Panc1 (cell line): Measurements from ENCODE around the gene CHCHD6. TPM values are rescaled to one million over a fixed set of nuclear protein-coding genes. Genes with fewer than 3 reads are reported as not detected.

Experiments used
- ATAC-seq: fragments of 200-7000 bp; cut with Tn5 transposase; 2 replicates; pipeline ENCODE4 v1.9.1; 2020; ENCODE audit warnings: mild to moderate bottlenecking, moderate library complexity
- BruUV-seq: library from RNA; stranded (reverse); fragments of 400-500 nt; replicated peaks from 2 replicates; lab custom pipeline; 2021; lab: Mats Ljungman, UMichigan
- CTCF ChIA-PET: fragments of 300-600 bp; sonication (Branson Sonifier 250); formaldehyde crosslinking; loops from one replicate; lab custom pipeline; 2022; ENCODE audit warnings: antibody characterized with exemption; lab: Charles Lee
- POLR2A ChIA-PET: fragments of 300-600 bp; sonication (Branson Sonifier 250); formaldehyde crosslinking; loops from one replicate; lab custom pipeline; 2022; ENCODE audit warnings: antibody characterized with exemption; lab: Charles Lee
- DNase-seq: peaks from one replicate; pipeline ENCODE4 v3.0.0-alpha.2; 2010; ENCODE audit warnings: low read depth, low spot score
- H3K27ac ChIP-seq: 2 replicates; pipeline ENCODE4 v1.5.1; 2011; ENCODE audit warnings: mild to moderate bottlenecking, low read length, inconsistent platforms
- H3K27me3 ChIP-seq: fragments of 200-500 bp; sonication (Bioruptor generic); 2 replicates; pipeline ENCODE4 v1.6.0; 2014; ENCODE audit warnings: low read length, inconsistent platforms; ENCODE audit not compliant: control insufficient read depth, insufficient read depth
- H3K36me3 ChIP-seq: fragments of 200-500 bp; sonication (Bioruptor generic); 2 replicates; pipeline ENCODE4 v1.5.1; 2014; ENCODE audit warnings: inconsistent platforms, mild to moderate bottlenecking, low read length, moderate library complexity; ENCODE audit not compliant: control insufficient read depth, insufficient read depth
- H3K4me1 ChIP-seq: 2 replicates; pipeline ENCODE4 v1.5.1; 2011; ENCODE audit warnings: inconsistent platforms, mild to moderate bottlenecking, low read length, moderate library complexity; ENCODE audit not compliant: control insufficient read depth, insufficient read depth
- H3K4me3 ChIP-seq, 2 experiments: 2 replicates each; pipeline ENCODE4 v1.5.1; 2011 to 2012; ENCODE audit warnings: low read depth in 2 of 2, low read length in 2 of 2, mild to moderate bottlenecking in 2 of 2, inconsistent platforms in 1 of 2, moderate library complexity in 1 of 2
- H3K9me3 ChIP-seq: fragments of 200-500 bp; sonication (Bioruptor generic); 2 replicates; pipeline ENCODE4 v1.5.1; 2014; ENCODE audit warnings: low read depth, mild to moderate bottlenecking, inconsistent platforms, low read length, moderate library complexity; ENCODE audit not compliant: control insufficient read depth, insufficient read depth
- POLR2AphosphoS5 ChIP-seq: IDR thresholded peaks from 2 replicates; pipeline ENCODE4 v1.6.1; 2012; ENCODE audit warnings: mild to moderate bottlenecking, low read depth, low read length, moderate library complexity
- SIN3A ChIP-seq: IDR thresholded peaks from 2 replicates; pipeline ENCODE4 v1.6.1; 2012; ENCODE audit warnings: low read depth, mild to moderate bottlenecking, low read length, moderate library complexity, borderline replicate concordance; ENCODE audit not compliant: insufficient read depth
- TCF7L2 ChIP-seq: IDR thresholded peaks from 2 replicates; pipeline ENCODE4 v1.6.1; 2011; ENCODE audit warnings: mild to moderate bottlenecking, low read depth, low read length, inconsistent platforms
- in situ Hi-C: cut with HindIII; loops from 2 replicates; pipeline ENCODE4 v1.10.0; 2016; ENCODE audit warnings: low sequenced_read_pairs, low pct_unique_long_range_greater_than_20kb
- intact Hi-C: fragments of 100-400 bp; cut with micrococcal nuclease; formaldehyde crosslinking; loops from one replicate; pipeline ENCODE4 v1.10.0; 2022; ENCODE audit not compliant: unreplicated experiment
- total RNA-seq: library from RNA; stranded (reverse); gene quantifications from one replicate; pipeline ENCODE4 v1.2.1, GENCODE V29; 2021; ENCODE audit not compliant: unreplicated experiment
- TF ChIP-seq, protein P1 (sequence below): fragments of 450-650 bp; IDR thresholded peaks from 2 replicates; pipeline ENCODE4 v1.5.1; 2017; ENCODE audit warnings: mild to moderate bottlenecking
- TF ChIP-seq, protein P2 (sequence below), 2 experiments: IDR thresholded peaks; 2 replicates each; pipeline ENCODE4 v1.6.1; 2011 to 2012; ENCODE audit warnings: low read depth in 2 of 2, control low read depth in 1 of 2, low read length in 1 of 2, mild to moderate bottlenecking in 1 of 2, moderate library complexity in 1 of 2; ENCODE audit not compliant: insufficient read depth in 1 of 2

Gene CHCHD6
- total RNA-seq, 1 experiment from 2014 or later, result 31.5 TPM

DNA sequence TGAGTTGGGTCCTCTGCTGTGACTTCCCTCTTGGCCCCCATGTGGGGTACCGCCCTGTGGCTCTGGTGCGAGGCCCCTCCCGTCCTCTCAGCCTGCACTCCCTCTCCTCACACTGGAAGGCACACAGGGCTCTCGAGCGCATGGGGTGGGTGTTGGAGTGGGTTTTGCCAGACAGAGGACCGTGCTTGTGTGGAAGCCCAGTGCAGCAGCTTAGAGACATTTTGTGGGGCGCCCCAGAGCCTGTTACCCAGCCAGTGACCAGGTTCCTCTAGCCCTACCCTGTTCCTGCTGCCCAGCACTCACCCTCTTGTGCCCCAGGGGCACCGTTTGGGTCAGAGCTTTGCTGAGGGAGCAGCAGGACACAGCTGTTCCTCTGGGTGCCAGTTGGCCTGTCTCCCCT is 288.7 kb downstream of the CHCHD6 start:
- H3K4me3 ChIP-seq, result no peak overlapping the region
- no peaks in the 10 kb centered on the region for H3K4me1 ChIP-seq
- intact Hi-C loops, result no loop called here
- H3K27me3 ChIP-seq, result no peaks in the 10 kb centered on the region
- ChIA-PET CTCF (interaction anchor here (0.5 kb wide), 1 partner anchor 555 kb away, joined by 5 read pairs; no protein-coding TSS in a partner anchor), POLR2A (no interaction called here)
- no peaks in the 10 kb centered on the region for H3K36me3 ChIP-seq
- no TSS peak for BruUV-seq
- in situ Hi-C loops, result no loop called here
- H3K27ac ChIP-seq, result no peak overlapping the region
- no peak for TF ChIP-seq SIN3A
- TF ChIP-seq, protein P1, sequence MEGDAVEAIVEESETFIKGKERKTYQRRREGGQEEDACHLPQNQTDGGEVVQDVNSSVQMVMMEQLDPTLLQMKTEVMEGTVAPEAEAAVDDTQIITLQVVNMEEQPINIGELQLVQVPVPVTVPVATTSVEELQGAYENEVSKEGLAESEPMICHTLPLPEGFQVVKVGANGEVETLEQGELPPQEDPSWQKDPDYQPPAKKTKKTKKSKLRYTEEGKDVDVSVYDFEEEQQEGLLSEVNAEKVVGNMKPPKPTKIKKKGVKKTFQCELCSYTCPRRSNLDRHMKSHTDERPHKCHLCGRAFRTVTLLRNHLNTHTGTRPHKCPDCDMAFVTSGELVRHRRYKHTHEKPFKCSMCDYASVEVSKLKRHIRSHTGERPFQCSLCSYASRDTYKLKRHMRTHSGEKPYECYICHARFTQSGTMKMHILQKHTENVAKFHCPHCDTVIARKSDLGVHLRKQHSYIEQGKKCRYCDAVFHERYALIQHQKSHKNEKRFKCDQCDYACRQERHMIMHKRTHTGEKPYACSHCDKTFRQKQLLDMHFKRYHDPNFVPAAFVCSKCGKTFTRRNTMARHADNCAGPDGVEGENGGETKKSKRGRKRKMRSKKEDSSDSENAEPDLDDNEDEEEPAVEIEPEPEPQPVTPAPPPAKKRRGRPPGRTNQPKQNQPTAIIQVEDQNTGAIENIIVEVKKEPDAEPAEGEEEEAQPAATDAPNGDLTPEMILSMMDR, result no peak
- TF ChIP-seq, protein P2, sequence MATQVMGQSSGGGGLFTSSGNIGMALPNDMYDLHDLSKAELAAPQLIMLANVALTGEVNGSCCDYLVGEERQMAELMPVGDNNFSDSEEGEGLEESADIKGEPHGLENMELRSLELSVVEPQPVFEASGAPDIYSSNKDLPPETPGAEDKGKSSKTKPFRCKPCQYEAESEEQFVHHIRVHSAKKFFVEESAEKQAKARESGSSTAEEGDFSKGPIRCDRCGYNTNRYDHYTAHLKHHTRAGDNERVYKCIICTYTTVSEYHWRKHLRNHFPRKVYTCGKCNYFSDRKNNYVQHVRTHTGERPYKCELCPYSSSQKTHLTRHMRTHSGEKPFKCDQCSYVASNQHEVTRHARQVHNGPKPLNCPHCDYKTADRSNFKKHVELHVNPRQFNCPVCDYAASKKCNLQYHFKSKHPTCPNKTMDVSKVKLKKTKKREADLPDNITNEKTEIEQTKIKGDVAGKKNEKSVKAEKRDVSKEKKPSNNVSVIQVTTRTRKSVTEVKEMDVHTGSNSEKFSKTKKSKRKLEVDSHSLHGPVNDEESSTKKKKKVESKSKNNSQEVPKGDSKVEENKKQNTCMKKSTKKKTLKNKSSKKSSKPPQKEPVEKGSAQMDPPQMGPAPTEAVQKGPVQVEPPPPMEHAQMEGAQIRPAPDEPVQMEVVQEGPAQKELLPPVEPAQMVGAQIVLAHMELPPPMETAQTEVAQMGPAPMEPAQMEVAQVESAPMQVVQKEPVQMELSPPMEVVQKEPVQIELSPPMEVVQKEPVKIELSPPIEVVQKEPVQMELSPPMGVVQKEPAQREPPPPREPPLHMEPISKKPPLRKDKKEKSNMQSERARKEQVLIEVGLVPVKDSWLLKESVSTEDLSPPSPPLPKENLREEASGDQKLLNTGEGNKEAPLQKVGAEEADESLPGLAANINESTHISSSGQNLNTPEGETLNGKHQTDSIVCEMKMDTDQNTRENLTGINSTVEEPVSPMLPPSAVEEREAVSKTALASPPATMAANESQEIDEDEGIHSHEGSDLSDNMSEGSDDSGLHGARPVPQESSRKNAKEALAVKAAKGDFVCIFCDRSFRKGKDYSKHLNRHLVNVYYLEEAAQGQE (IDR thresholded peaks at IDR 0.05; ENCODE audit: insufficient read depth in 1 of 2, low read depth in 2 of 2, low read length in 1 of 2), result no peak
- TF ChIP-seq TCF7L2, result no peak
- TF ChIP-seq POLR2AphosphoS5, result no peak
- DNase-seq, result no peak
- H3K9me3 ChIP-seq, result no peaks in the 10 kb centered on the region
- ATAC-seq, result no peak

GRCh38 chr3:126993436-126993835 is 289.4 kb downstream of the CHCHD6 start:
- in situ Hi-C loops (no loop called here), intact Hi-C loops (no loop called here)
- no TSS peak for BruUV-seq
- no peak for TF ChIP-seq TCF7L2
- Histone ChIP-seq H3K4me3 (no peak overlapping the region), H3K36me3 (no peaks in the 10 kb centered on the region), H3K27ac (no peak overlapping the region), H3K9me3 (no peaks in the 10 kb centered on the region), H3K27me3 (no peaks in the 10 kb centered on the region), H3K4me1 (no peaks in the 10 kb centered on the region)
- ChIA-PET POLR2A (no interaction called here), CTCF (interaction anchor here (0.5 kb wide), 1 partner anchor 555 kb away, joined by 5 read pairs; no protein-coding TSS in a partner anchor)
- DNase-seq, result no peak
- ATAC-seq, result no peak

GRCh38 chr3:126994661-126995245 is 290.7 kb downstream of the CHCHD6 start:
- in situ Hi-C loops (no loop called here), intact Hi-C loops (no loop called here)
- POLR2A ChIA-PET, result no interaction called here
- Histone ChIP-seq H3K9me3 (no peaks in the 10 kb centered on the region), H3K27ac (no peak overlapping the region), H3K27me3 (no peaks in the 10 kb centered on the region), H3K4me1 (peaks cover 2% of the 10 kb centered on the region; the same call in 1 of the 2 replicates), H3K36me3 (no peaks in the 10 kb centered on the region), H3K4me3 (no peak overlapping the region)
- TF ChIP-seq, protein P1, result no peak
- TF ChIP-seq, protein P2 (IDR thresholded peaks at IDR 0.05; ENCODE audit: insufficient read depth in 1 of 2, low read depth in 2 of 2, low read length in 1 of 2), result no peak
- TF ChIP-seq POLR2AphosphoS5, result no peak
- TF ChIP-seq TCF7L2, result no peak
- TF ChIP-seq SIN3A, result no peak
- ATAC-seq (no peak), DNase-seq (no peak)
- no TSS peak for BruUV-seq
- CTCF ChIA-PET, result no interaction called here
